WI38 (cell line): ENCODE measurements around the gene DIAPH3.

Source experiments
- H3K4me3 ChIP-seq: 2 replicates; pipeline ENCODE4 v1.5.1; 2011; ENCODE audit warnings: low read depth, mild to moderate bottlenecking, control low read depth, low read length
- TF ChIP-seq, protein P1 (sequence below): IDR thresholded peaks from 2 replicates; pipeline ENCODE4 v1.5.1; 2012; ENCODE audit warnings: low read depth, mild to moderate bottlenecking, control low read depth, low read length

DIAPH3 gene

DNA sequence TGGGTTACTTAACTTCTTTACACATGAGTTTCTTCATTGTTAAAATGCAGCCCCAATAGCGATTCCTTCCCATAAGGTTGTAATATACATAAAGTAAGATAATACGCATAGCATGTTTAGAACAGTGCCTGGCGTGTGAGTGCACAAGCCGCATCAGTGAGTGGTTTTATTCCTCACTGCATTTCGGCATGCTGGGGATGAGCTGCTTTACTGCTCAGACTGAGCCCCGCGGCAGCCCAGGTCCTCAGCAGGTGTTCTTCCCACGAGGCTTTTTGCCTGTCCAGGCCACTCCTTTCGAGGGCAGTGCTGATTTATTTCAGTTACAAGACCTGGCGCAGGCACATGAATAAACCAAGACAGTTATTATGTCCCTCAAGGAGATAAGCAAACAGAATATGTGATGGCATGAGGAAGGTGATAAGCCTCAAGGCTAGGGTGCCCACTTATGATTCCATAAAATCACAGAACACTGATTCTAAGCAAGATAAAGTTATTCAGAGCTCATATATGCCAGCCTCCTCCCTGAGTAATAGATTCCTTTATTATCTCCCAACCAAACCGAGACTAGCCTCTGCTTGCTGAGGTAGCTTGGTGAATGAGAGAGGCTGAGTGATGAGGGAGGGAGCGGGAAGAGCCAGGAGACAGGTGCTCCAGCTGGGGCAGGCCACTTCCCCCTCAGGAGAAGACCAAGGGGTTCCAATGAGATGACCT is 505.5 kb downstream of the DIAPH3 start:
- TF ChIP-seq, protein P1, sequence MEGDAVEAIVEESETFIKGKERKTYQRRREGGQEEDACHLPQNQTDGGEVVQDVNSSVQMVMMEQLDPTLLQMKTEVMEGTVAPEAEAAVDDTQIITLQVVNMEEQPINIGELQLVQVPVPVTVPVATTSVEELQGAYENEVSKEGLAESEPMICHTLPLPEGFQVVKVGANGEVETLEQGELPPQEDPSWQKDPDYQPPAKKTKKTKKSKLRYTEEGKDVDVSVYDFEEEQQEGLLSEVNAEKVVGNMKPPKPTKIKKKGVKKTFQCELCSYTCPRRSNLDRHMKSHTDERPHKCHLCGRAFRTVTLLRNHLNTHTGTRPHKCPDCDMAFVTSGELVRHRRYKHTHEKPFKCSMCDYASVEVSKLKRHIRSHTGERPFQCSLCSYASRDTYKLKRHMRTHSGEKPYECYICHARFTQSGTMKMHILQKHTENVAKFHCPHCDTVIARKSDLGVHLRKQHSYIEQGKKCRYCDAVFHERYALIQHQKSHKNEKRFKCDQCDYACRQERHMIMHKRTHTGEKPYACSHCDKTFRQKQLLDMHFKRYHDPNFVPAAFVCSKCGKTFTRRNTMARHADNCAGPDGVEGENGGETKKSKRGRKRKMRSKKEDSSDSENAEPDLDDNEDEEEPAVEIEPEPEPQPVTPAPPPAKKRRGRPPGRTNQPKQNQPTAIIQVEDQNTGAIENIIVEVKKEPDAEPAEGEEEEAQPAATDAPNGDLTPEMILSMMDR = no peak
- no peak overlapping the region for H3K4me3 ChIP-seq

DNA sequence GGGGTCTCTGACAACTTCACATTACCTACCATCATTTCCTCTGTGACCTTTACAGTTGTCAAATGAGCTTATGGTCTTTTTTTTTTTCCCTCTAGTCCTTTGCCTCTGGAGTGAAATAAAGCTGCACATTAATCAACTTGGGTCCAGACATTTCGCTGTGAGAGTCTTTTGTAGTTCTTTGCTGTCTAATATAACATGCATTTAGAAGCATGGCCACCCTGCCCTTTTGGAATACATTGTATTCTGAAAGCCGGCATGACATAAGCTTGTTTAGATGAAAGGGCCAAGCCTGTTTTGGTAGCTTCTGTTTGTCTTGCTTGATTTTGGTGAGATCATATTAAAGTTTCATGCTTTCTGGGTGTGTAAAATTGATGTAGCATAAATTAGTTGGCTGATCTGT is 509.8 kb downstream of the DIAPH3 start:
- no peak overlapping the region for H3K4me3 ChIP-seq
- TF ChIP-seq, protein P1 = no peak

- TF ChIP-seq, protein P1 = no peak
- no peak overlapping the region for H3K4me3 ChIP-seq
These were observed 512.2 kb downstream of the DIAPH3 start for GRCh38 chr13:59651479-59651878.

- TF ChIP-seq, protein P1 = no peak
- H3K4me3 ChIP-seq = no peak overlapping the region
These were observed 519.7 kb downstream of the DIAPH3 start for GRCh38 chr13:59643906-59644626.

- H3K4me3 ChIP-seq = no peak overlapping the region
- TF ChIP-seq, protein P1 = no peak
These were observed 520.3 kb downstream of the DIAPH3 start for GRCh38 chr13:59643364-59643841.

GRCh38 chr13:59641817-59642216 is 521.9 kb downstream of the DIAPH3 start:
- TF ChIP-seq, protein P1 = no peak

DNA sequence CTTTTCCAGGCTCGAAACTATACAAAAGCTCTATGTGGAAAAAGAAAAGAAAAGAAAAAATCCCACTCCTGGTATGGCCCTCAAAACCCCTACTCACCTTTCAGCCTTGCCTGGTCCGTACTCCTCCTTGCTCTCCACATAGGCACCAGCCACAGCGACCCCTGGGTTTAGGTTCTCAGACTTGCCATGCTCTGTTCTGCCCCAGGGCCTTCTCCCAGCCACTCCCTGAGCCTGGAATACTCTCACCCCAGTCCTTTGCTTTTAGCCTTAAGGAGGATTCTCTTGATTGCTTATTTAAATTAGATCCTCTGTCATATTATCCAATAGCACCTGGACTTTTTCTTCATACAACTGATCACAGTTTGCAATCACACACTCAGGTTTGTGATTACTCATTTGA is 522.5 kb downstream of the DIAPH3 start:
- TF ChIP-seq, protein P1 = no peak
- H3K4me3 ChIP-seq = no peak overlapping the region

More at GRCh38 chr13:59641817-59642216, 521.9 kb downstream of the DIAPH3 start:
- H3K4me3 ChIP-seq = no peak overlapping the region
